Neural cell (in vitro differentiated cells): ENCODE measurements around the gene CTSE. TPM values are rescaled to one million over a fixed set of nuclear protein-coding genes. Genes with fewer than 3 reads are reported as not detected.
"Not testable (repeated sequence)": the region's sequence is repeated elsewhere in the genome, so short reads cannot be mapped to it uniquely, and the experiment has no call there.

Experiments
- H2AFZ ChIP-seq: fragments of 200-600, 300-800 bp; sonication (generic), shearing (Covaris generic); 2 replicates; pipeline ENCODE4 v1.6.0; 2014; ENCODE audit warnings: low read depth, mild to moderate bottlenecking, antibody characterized with exemption, low read length, moderate library complexity
- H3F3A ChIP-seq: fragments of 200-600 bp; shearing (Covaris generic); 2 replicates; pipeline ENCODE4 v1.6.1; 2016; ENCODE audit warnings: mild to moderate bottlenecking, moderate library complexity, mixed read lengths, antibody characterized with exemption, low read length; ENCODE audit not compliant: insufficient read depth, poor library complexity, severe bottlenecking
- H3K27ac ChIP-seq: fragments of 200-600, 300-800 bp; sonication (generic), shearing (Covaris generic); 2 replicates; pipeline ENCODE4 v1.5.1; 2014; ENCODE audit warnings: mild to moderate bottlenecking, low read length, moderate library complexity
- H3K27me3 ChIP-seq: fragments of 300-800, 200-600 bp; sonication (generic), shearing (Covaris generic); 2 replicates; pipeline ENCODE4 v1.6.0; 2014; ENCODE audit warnings: mild to moderate bottlenecking, low read depth, low read length, moderate library complexity; ENCODE audit not compliant: insufficient read depth
- H3K36me3 ChIP-seq: fragments of 300-800, 200-600 bp; sonication (generic), shearing (Covaris generic); 2 replicates; pipeline ENCODE4 v1.5.1; 2014; ENCODE audit warnings: mild to moderate bottlenecking, antibody characterized with exemption, low read length, moderate library complexity; ENCODE audit not compliant: insufficient read depth
- H3K4me2 ChIP-seq: fragments of 300-800, 200-600 bp; sonication (generic), shearing (Covaris generic); 2 replicates; pipeline ENCODE4 v1.6.0; 2014; ENCODE audit warnings: mild to moderate bottlenecking, low read length
- H3K4me3 ChIP-seq: fragments of 300-800, 200-600 bp; sonication (generic), shearing (Covaris generic); 2 replicates; pipeline ENCODE4 v1.5.1; 2014; ENCODE audit warnings: mild to moderate bottlenecking, low read length, moderate library complexity
- H3K79me2 ChIP-seq: fragments of 200-600 bp; shearing (Covaris generic); replicated peaks from 2 replicates; pipeline ENCODE4 v1.6.0; 2014; ENCODE audit warnings: mild to moderate bottlenecking, low read length, moderate library complexity; ENCODE audit not compliant: insufficient read depth
- H3K9ac ChIP-seq: fragments of 300-800, 200-600 bp; sonication (generic), shearing (Covaris generic); 2 replicates; pipeline ENCODE4 v1.6.1; 2016; ENCODE audit warnings: mild to moderate bottlenecking, low read length, mixed read lengths
- H3K9me2 ChIP-seq: fragments of 200-600 bp; shearing (Covaris generic); 2 replicates; pipeline ENCODE4 v1.6.1; 2016; ENCODE audit warnings: mild to moderate bottlenecking, low read length, mixed read lengths; ENCODE audit not compliant: insufficient read depth
- H3K9me3 ChIP-seq: fragments of 200-600, 300-800 bp; sonication (generic), shearing (Covaris generic); 2 replicates; pipeline ENCODE4 v1.6.1; 2016; ENCODE audit warnings: mild to moderate bottlenecking, mixed run types, low read length, moderate library complexity, mixed read lengths
- H4K20me1 ChIP-seq: fragments of 200-600 bp; shearing (Covaris generic); 2 replicates; pipeline ENCODE4 v1.6.1; 2016; ENCODE audit warnings: mild to moderate bottlenecking, mixed run types; ENCODE audit not compliant: insufficient read depth
- CTCF ChIP-seq: fragments of 450-650 bp; IDR thresholded peaks from 2 replicates; pipeline ENCODE4 v1.5.1; 2014; ENCODE audit warnings: antibody characterized with exemption, mild to moderate bottlenecking, moderate library complexity; ENCODE audit not compliant: poor library complexity, severe bottlenecking
- EP300 ChIP-seq: fragments of 450-650 bp; conservative IDR thresholded peaks from 2 replicates; pipeline ENCODE4 v1.6.1; 2014; ENCODE audit warnings: antibody characterized with exemption, mild to moderate bottlenecking, moderate library complexity; ENCODE audit not compliant: poor library complexity, severe bottlenecking
- EZH2 ChIP-seq: fragments of 200-600, 300-800 bp; shearing (Covaris generic), sonication (generic); IDR thresholded peaks from 2 replicates; pipeline ENCODE4 v1.6.1; 2014; ENCODE audit warnings: antibody characterized with exemption, low read length, borderline replicate concordance, mild to moderate bottlenecking; ENCODE audit not compliant: insufficient read depth, poor library complexity, severe bottlenecking
- MXI1 ChIP-seq: fragments of 450-650 bp; conservative IDR thresholded peaks from 2 replicates; pipeline ENCODE4 v1.6.1; 2014; ENCODE audit warnings: antibody characterized with exemption, mild to moderate bottlenecking; ENCODE audit not compliant: poor library complexity, severe bottlenecking
- POLR2AphosphoS5 ChIP-seq: IDR thresholded peaks from 2 replicates; pipeline ENCODE4 v1.6.1; 2012
- RAD21 ChIP-seq: fragments of 450-650 bp; conservative IDR thresholded peaks from 2 replicates; pipeline ENCODE4 v1.6.1; 2014; ENCODE audit warnings: antibody characterized with exemption, mild to moderate bottlenecking, moderate library complexity
- SMC3 ChIP-seq: fragments of 450-650 bp; conservative IDR thresholded peaks from 2 replicates; pipeline ENCODE4 v1.6.1; 2014; ENCODE audit warnings: antibody characterized with exemption, mild to moderate bottlenecking, moderate library complexity; ENCODE audit not compliant: poor library complexity
- TAF1 ChIP-seq: IDR thresholded peaks from 2 replicates; pipeline ENCODE4 v1.6.1; 2012; ENCODE audit warnings: low read depth
- polyA plus RNA-seq: library from polyadenylated mRNA; depleted of rRNA; stranded (reverse); fragments of >200 nt; gene quantifications from 2 replicates; pipeline ENCODE4 v1.2.3, GENCODE V29; 2014

CTSE gene
- polyA plus RNA-seq, 1 donor from 2014 or later, result not detected

DNA sequence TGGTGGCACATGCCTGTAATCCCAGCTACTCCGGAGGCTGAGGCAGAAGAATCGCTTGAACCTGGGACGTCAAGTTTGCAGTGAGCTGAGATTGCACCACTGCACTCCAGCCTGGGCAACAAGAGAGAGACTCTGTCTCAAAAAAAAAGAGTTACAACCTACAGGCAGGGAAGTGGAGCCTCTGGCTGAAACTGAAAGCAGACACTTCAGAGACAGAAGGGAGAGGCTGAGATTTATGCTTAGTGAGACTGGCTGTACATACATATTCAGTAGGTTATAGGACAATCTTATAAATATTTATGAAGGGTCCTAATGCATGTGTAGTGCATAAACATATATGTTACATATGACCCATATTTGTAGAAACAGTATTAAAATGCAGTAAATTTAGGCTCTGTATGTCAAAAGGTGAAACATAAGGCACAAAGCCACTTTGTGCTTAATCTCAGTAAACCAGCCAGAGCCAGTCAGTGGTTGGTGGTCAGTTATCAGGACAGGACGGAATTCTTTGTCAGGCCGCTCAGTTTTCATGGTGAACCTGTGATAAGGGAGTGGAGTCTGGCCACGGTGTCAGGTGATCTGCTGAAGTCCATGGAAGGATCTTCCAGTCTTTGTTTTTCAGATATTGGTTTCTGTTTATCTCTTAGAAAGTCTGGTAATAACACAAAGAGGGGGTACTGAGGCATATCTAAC is 42.9 kb upstream of the CTSE start:
- no peak overlapping the region for H3K4me3 ChIP-seq
- no peaks in the 10 kb centered on the region for H3K9me3 ChIP-seq
- no peaks in the 10 kb centered on the region for H3K36me3 ChIP-seq
- no peak overlapping the region for H3K27ac ChIP-seq
- no peaks in the 10 kb centered on the region for H4K20me1 ChIP-seq
- no peaks in the 10 kb centered on the region for H3F3A ChIP-seq
- H3K27me3 ChIP-seq, result no peaks in the 10 kb centered on the region
- no peak overlapping the region for H3K9ac ChIP-seq
- no peaks in the 10 kb centered on the region for H3K9me2 ChIP-seq
- H3K4me2 ChIP-seq, result no peak overlapping the region
- TF ChIP-seq MXI1 (no peak), EP300 (no peak), SMC3 (no peak), TAF1 (no peak), EZH2 (no peak), POLR2AphosphoS5 (no peak)
- H2AFZ ChIP-seq, result no peak overlapping the region
- no peaks in the 10 kb centered on the region for H3K79me2 ChIP-seq

DNA sequence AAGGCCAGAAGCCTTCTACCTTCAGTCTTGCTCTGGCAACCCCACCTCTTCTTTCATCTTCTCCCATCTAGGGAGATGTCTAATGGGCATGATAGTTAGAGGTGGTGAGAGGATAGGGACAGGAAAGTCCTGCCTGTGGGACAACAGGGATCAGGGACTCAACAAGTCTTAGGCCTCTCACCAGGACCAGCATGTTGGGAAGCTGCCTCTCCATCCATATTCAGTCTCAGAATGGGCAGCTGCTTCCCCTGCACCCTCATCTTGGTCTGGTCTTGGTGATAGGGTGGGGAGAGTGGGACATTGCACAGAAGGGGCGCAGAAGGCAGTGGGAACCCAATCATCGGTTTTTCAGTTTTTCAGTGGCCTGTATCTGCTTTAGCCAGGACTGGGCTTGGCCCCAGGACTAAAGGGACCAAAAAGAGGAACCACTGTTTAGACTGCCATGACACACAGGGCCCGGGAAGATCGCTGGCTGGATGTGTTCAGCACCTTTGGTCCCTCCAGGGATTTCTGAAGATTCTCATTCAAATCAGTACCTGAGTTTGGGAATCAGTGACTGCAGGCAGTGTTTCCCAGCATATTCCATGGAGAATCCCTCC is 42.0 kb upstream of the CTSE start:
- TF ChIP-seq TAF1, result no peak
- TF ChIP-seq POLR2AphosphoS5, result no peak
- no peak for TF ChIP-seq MXI1
- TF ChIP-seq CTCF, result no peak
- no peak for TF ChIP-seq RAD21
- TF ChIP-seq EZH2, result no peak
- TF ChIP-seq EP300, result no peak
- no peaks in the 10 kb centered on the region for H3K36me3 ChIP-seq
- no peaks in the 10 kb centered on the region for H3K9me3 ChIP-seq
- no peaks in the 10 kb centered on the region for H3K27me3 ChIP-seq
- H3K79me2 ChIP-seq, result no peaks in the 10 kb centered on the region
- no peak overlapping the region for H3K27ac ChIP-seq
- H3K4me3 ChIP-seq, result no peak overlapping the region
- H4K20me1 ChIP-seq, result no peaks in the 10 kb centered on the region
- H3K9me2 ChIP-seq, result no peaks in the 10 kb centered on the region
- no peak overlapping the region for H3K4me2 ChIP-seq
- no peak overlapping the region for H3K9ac ChIP-seq
- no peak overlapping the region for H2AFZ ChIP-seq
- no peaks in the 10 kb centered on the region for H3F3A ChIP-seq

- not testable (repeated sequence) for H3K9me3 ChIP-seq, H3K4me2 ChIP-seq, H3K9me2 ChIP-seq, H2AFZ ChIP-seq, H3F3A ChIP-seq, H3K36me3 ChIP-seq, H3K9ac ChIP-seq, H4K20me1 ChIP-seq, H3K79me2 ChIP-seq, H3K27ac ChIP-seq, H3K4me3 ChIP-seq, H3K27me3 ChIP-seq
Observed at GRCh38 chr1:206064501-206064900, 40.8 kb upstream of the CTSE start.

DNA sequence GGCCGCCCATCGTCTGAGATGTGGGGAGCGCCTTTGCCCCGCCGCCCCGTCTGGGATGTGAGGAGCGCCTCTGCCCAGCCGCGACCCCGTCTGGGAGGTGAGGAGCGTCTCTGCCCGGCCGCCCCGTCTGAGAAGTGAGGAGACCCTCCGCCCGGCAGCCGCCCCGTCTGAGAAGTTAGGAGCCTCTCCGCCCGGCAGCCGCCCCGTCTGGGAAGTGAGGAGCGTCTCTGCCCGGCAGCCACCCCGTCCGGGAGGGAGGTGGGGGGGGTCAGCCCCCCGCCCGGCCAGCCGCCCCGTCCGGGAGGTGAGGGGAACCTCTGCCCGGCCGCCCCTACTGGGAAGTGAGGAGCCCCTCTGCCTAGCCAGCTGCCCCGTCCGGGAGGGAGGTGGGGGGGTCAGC is 40.3 kb upstream of the CTSE start:
- not testable (repeated sequence) for H2AFZ ChIP-seq, H3K27me3 ChIP-seq, H3K4me2 ChIP-seq, H3K9me2 ChIP-seq, H4K20me1 ChIP-seq, H3K4me3 ChIP-seq, H3K9me3 ChIP-seq, H3K27ac ChIP-seq, H3K36me3 ChIP-seq, H3F3A ChIP-seq, H3K79me2 ChIP-seq, H3K9ac ChIP-seq
